Nephron progenitor cell (in vitro differentiated cells): ENCODE data around the gene POLN.

Source experiments
- DNase-seq: peaks from one replicate; pipeline ENCODE4 v3.0.0; 2021
- H3K27ac Mint-ChIP-seq: 2 replicates; pipeline ENCODE4 v1.8.0; 2021; ENCODE audit warnings: mild to moderate bottlenecking, moderate library complexity, mixed read lengths
- H3K27me3 Mint-ChIP-seq: 2 replicates; pipeline ENCODE4 v1.8.0; 2021; ENCODE audit warnings: mild to moderate bottlenecking, low read depth, mixed read lengths; ENCODE audit not compliant: poor library complexity
- H3K36me3 Mint-ChIP-seq: 2 replicates; pipeline ENCODE4 v1.8.0; 2021; ENCODE audit warnings: low read depth, mixed read lengths
- H3K4me1 Mint-ChIP-seq: 2 replicates; pipeline ENCODE4 v1.8.0; 2021; ENCODE audit warnings: mixed read lengths
- H3K4me3 Mint-ChIP-seq: 2 replicates; pipeline ENCODE4 v1.8.0; 2021; ENCODE audit warnings: mild to moderate bottlenecking, moderate library complexity, mixed read lengths
- H3K9me3 Mint-ChIP-seq: 2 replicates; pipeline ENCODE4 v1.8.0; 2021; ENCODE audit warnings: mild to moderate bottlenecking, moderate library complexity, mixed read lengths
- TF ChIP-seq, protein P1 (sequence below): fragments of 200-600 bp; sonication (generic); IDR thresholded peaks from 2 replicates; pipeline ENCODE4 v1.5.0; 2021; ENCODE audit warnings: antibody characterized with exemption

The POLN gene

DNA sequence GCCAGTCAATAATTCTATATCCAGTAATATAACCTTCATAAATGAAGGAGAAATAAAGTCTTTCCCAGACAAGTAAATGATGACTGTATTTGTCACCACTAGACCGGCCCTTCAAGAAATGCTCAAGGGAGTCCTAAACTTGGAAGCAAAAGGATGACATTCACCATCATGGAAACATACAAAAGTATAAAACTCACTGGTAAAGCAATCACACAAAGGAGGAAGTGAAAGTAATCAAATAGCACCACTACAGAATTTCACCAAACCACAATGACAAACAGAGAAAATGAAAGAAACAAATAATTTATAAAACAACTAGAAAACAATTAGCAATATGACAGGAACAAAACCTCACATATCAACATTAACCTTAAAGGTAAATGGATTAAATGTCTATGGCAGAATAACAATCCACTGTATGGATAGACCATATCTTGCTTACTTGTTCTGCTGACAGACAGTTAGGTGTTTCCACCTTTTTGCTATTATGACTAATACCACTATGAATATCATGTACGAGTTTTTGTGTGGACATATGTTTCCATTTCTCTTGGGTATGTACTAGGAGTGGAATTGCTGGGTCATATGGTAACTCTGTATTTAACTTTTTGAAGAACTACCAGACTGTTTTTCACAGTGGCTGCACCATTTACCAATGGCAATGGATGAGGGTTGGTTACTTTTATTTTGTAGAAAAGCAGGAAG, 137.9 kb downstream of the POLN start:
- Mint-ChIP-seq H3K36me3 (no peaks in the 10 kb centered on the region), H3K27me3 (peaks cover 12% of the 10 kb centered on the region), H3K4me3 (no peak overlapping the region), H3K27ac (no peak overlapping the region), H3K9me3 (peaks cover 39% of the 10 kb centered on the region), H3K4me1 (no peaks in the 10 kb centered on the region)
- TF ChIP-seq, protein P1, sequence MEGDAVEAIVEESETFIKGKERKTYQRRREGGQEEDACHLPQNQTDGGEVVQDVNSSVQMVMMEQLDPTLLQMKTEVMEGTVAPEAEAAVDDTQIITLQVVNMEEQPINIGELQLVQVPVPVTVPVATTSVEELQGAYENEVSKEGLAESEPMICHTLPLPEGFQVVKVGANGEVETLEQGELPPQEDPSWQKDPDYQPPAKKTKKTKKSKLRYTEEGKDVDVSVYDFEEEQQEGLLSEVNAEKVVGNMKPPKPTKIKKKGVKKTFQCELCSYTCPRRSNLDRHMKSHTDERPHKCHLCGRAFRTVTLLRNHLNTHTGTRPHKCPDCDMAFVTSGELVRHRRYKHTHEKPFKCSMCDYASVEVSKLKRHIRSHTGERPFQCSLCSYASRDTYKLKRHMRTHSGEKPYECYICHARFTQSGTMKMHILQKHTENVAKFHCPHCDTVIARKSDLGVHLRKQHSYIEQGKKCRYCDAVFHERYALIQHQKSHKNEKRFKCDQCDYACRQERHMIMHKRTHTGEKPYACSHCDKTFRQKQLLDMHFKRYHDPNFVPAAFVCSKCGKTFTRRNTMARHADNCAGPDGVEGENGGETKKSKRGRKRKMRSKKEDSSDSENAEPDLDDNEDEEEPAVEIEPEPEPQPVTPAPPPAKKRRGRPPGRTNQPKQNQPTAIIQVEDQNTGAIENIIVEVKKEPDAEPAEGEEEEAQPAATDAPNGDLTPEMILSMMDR, result no peak
- no peak for DNase-seq

DNA sequence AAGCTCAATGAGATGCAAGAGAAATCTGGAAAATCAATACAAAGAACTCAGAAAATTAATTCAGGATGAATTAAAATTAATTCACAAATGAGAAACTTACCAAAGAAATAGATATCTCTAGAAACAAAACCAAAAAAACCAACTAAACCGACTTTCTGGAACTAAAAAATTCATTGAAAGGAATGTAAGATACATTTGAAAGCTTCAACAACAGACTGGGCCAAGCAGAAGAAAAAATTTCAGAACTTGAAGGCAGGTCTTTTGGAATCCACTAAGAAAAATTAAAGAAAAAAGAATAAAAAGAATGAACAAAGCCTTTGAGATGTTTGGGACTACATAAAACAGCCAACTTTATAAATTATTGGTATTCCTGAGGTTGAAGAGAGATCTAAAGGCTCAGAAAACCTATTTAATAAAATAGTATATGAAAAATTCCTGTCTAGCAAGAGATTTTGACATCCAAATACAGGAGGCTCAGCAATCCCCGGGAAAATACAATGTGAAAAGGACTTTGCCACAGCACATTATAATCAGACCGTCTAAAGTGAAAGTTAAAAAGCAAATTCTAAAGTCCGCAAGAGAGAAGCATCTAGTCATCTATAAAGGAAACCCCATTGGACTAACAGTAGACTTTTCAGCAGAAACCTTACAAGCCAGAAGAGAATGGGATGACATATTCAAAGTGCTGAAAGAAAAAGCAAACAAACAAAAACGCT, 138.6 kb downstream of the POLN start:
- no peaks in the 10 kb centered on the region for H3K36me3 Mint-ChIP-seq
- TF ChIP-seq, protein P1, result no peak
- no peak for DNase-seq
- no peak overlapping the region for H3K27ac Mint-ChIP-seq
- H3K4me3 Mint-ChIP-seq, result no peak overlapping the region
- no peaks in the 10 kb centered on the region for H3K4me1 Mint-ChIP-seq
- H3K27me3 Mint-ChIP-seq, result peaks cover 14% of the 10 kb centered on the region
- H3K9me3 Mint-ChIP-seq, result peaks cover 39% of the 10 kb centered on the region

DNA sequence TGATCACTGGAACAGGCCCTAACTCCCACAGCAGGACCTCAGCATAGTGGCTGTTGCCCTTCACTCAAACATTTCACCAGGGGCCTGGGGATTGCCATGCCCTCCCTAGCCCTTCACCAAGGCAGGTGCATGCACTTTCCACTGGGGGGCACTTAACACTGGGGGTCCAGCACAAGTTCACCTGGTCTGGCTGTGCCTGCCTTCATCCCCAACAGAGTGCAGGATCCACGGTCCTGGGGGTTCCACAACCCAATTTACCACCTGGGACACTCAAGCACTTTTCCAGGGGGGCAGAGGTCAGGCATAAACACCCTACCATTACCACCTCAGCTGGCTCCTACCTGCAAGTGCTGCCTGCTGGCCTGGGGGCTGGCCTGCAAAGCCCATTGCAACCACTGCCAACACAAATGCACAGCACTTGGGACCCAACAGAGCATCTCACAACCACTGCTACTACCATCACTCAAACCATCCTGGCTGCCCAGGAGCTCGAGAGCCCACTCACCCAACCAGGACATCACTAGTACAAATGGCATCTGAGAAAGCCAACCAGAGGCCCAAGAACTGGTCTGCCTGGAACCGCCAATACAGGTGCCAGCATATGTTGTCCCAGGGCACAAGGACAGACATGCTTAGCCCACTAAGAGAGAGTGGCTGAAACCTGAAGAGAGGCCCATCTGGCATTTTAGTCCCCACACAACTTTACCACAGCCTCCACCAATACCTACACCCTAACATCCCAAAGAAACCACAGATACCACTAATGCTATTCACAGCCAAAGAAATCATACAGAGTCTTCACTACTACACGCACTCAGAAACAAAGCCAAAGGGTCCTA, 139.7 kb downstream of the POLN start:
- H3K36me3 Mint-ChIP-seq, result no peaks in the 10 kb centered on the region
- no peak overlapping the region for H3K27ac Mint-ChIP-seq
- DNase-seq, result no peak
- no peak overlapping the region for H3K4me3 Mint-ChIP-seq
- TF ChIP-seq, protein P1, result no peak
- H3K27me3 Mint-ChIP-seq, result peaks cover 17% of the 10 kb centered on the region
- H3K9me3 Mint-ChIP-seq, result peaks cover 44% of the 10 kb centered on the region
- no peaks in the 10 kb centered on the region for H3K4me1 Mint-ChIP-seq

DNA sequence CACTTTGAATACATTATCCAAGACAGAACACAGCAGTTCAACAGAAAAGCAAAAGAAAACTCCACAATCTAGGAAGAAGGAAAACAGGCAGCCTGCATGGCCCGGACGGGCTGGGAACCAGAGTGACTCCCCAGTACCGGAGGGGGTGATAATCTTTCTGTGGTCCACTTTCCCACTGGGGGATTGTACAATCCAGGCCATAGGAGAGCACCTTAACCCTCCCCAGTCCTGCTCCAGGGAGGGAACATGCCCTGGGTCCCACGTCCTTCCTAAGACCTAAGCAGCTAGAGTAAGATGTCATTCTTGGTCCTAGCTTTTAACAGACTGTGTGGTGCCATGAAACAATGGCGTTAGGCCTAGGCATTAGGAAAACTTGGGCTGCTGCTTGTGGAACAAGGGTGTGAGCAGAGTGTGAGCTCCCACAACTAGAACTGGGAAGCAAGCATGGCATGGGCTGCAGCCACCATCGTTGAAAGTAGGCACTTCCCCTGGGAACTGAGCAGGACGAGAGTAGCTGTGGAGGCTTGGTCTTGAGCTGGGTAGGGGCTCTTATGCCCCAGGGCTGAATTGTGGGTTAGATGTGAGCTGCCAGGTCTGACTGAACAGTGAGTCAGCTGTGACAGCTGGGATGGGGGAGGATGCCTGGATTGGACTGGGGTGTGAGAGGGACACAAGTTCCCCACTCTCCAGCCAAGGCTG, 140.4 kb downstream of the POLN start:
- Mint-ChIP-seq H3K4me3 (no peak overlapping the region), H3K4me1 (no peaks in the 10 kb centered on the region), H3K36me3 (peaks cover 5% of the 10 kb centered on the region), H3K9me3 (peaks cover 51% of the 10 kb centered on the region), H3K27me3 (peaks cover 22% of the 10 kb centered on the region), H3K27ac (no peak overlapping the region)
- TF ChIP-seq, protein P1, result no peak
- DNase-seq, result no peak

DNA sequence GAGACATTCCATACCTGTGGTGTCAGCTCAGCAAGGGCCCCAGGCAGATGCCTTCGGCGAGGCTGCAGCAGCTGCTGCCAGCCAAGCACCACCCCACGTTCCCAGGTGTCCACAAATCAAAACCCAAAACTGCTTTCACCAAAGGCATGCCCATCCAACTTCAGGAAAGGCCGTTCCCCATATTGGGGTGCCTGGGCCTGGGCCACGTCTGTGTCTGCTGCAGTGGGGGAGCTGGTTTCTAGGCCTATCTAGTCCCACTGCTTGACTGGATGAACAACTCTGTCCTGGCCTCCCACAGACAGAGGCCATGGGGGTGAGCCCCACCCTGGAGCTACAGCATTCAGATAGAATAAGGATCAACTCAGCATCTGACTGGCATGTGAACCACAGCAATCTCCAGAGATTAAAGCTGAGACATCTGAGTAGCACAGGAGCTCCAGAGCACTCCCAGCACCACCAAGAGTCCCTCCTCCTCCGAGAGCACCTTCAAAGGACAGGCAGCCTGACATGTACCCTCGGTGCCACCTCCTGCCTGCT, 145.8 kb downstream of the POLN start:
- H3K9me3 Mint-ChIP-seq, result peaks cover 36% of the 10 kb centered on the region

More for the DNA sequence above, 145.8 kb downstream of the POLN start:
- TF ChIP-seq, protein P1, result no peak
- H3K27me3 Mint-ChIP-seq, result peaks cover 22% of the 10 kb centered on the region
- DNase-seq, result no peak
- H3K4me3 Mint-ChIP-seq, result no peak overlapping the region
- peaks cover 9% of the 10 kb centered on the region for H3K4me1 Mint-ChIP-seq
- no peak overlapping the region for H3K27ac Mint-ChIP-seq
- H3K36me3 Mint-ChIP-seq, result peaks cover 8% of the 10 kb centered on the region
